Stimulated activated naive CD4-positive, alpha-beta T cell treated with Interleukin-2 at 50 U/mL for 16 hours (primary cell): Measurements from ENCODE around the gene RNU4-1.
"Not testable (repeated sequence)": the region's sequence is repeated elsewhere in the genome, so short reads cannot be mapped to it uniquely, and the experiment has no call there.

Experiments
- DNase-seq: peaks from one replicate; lab custom pipeline; 2025; lab: John Stamatoyannopoulos, UW

Gene RNU4-1

DNA sequence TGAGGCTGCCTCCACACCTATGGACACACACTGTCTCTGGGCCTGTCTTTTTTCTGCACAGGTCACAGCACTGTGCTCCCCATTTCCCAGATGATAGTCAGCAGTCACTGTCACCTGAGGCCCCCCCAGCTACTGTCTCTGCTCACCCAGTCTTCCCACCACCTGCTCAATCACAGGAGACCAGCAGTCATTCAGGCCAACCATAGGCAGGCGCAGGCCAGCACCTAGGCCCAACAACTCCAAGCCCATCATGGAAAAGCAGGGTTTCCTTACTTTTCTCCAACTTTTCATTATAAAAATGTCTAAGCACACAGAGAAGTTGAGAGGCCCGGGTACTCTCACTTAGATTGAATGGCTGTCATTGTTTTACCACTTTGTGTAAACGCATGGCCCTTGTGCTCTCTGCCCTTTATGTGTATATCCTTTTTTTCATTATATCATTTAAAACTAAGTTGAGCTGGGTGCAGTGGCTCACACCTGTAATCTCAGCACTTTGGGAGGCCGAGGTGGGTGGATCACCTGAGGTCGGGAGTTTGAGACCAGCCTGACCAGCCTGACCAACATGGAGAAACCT is 34.6 kb downstream of the RNU4-1 start:
- no peak for DNase-seq

GRCh38 chr12:120257041-120257821 is 35.8 kb downstream of the RNU4-1 start:
- DNase-seq = no peak

- no peak for DNase-seq
Observed at GRCh38 chr12:120254809-120255208, 38.2 kb downstream of the RNU4-1 start.

GRCh38 chr12:120253313-120253712 is 39.7 kb downstream of the RNU4-1 start:
- not testable (repeated sequence) for DNase-seq

DNA sequence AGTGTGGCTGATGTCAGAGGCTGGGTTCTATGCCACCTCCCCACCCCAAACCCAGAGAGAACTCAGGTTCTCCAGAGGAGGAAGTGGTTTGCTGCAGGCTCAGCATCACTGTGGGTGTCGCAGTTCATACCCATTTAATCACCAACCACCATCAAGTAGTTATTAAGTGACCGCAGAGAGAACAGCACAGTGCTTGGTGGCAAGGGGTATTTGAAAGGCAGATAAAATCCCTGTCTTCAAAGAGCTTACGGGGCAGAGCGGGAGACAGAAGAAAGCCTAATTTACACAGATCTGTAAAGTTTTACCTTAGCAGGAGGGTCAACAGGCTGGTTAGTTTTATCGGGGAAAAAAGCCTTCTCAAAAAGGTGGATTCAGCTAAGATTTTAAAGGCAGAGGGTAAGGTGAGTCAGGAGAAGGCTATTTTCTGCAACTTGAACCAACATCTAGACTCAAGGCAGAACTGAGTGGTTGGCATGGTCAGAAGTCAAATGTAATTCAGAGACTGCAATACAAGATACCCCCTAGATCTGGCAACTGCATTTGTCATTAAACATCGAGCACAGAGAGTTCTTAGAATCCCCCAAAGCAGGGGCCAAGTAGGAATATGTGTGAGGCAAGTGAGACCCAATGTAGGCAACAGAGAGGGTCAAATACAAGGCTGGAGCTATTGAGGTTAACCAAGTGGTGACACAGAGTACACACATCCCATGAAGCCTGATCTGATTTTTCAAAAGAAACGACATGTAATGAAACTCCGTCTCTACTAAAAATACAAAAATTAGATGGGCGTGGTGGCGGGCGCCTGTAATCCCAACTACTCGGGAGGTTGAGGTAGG is 40.7 kb downstream of the RNU4-1 start:
- peak; percentile 74 for DNase-seq

DNA sequence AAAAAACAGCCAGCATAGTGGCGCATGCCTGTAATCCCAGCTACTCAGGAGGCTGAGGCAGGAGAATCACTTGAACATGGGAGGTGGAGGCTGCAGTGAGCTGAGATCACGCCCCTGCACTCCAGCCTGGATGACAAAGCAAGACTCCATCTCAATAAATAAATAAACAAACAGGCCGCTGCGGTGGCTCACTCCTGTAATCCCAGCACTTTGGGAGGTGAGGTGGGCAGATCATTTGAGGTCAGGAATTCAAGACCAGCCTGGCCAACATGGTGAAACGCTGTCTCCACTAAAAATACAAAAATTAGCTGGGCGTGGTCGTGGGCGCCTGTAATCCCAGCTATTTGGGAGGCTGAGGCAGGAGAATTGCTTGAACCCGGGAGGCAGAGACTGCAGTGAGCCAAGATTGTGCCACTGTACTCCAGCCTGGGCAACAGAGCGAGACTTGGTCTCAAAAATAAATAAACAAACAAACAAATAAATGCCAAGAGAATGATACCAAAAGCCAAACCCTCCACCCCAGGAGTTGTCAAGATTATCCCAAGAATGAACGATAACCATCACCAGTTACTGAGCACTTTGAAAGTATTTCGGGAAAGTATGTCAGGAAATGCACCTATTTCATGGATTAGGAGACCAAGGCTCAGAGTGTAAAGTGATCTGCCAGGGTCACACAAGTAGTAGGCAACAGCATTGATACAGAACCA is 41.5 kb downstream of the RNU4-1 start:
- DNase-seq = not testable (repeated sequence)

- DNase-seq = peak; percentile 19
Observed at GRCh38 chr12:120249875-120250795, 42.9 kb downstream of the RNU4-1 start.

GRCh38 chr12:120249266-120249874 is 43.7 kb downstream of the RNU4-1 start:
- no peak for DNase-seq

DNA sequence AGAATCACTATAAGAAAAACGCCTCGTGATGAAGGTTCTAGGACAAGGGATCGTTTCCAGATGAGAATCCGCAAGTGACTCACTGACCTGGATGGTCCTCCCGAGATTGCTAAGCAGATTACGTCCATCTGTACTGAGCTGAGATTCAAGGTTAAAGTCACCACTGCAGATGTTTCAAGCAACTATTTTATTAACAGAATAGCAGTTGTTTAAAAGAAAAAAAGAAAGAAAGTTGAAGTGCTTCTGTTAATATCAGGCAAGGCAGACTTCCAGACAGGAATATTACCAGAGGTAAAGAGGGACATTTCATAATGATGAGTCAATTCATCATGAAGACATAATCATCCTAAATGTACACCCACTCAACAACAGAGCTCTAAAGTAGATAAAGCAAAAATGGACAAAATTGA is 45.4 kb downstream of the RNU4-1 start:
- DNase-seq = no peak

GRCh38 chr12:120247183-120247582 is 45.9 kb downstream of the RNU4-1 start:
- no peak for DNase-seq

DNA sequence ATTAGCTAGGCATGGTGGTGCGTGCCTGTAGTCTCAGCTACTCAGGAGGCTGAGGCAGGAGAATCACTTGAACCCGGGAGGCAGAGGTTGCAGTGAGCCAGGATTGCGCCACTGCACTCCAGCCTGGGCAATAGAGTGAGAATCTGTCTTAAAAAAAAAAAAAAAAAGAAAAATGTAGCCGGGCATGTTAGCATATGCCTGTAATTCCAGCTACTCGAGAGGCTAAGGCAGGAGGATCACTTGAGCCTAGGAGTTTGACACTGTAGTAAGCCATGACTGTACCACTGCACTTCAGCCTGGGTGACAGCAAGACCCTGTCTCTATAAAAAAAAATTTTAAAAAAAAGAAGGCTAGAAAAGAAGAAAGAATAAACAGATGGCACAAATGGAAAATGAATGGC is 46.3 kb downstream of the RNU4-1 start:
- not testable (repeated sequence) for DNase-seq
